Osteoblast (primary cell): Measurements from ENCODE around the gene TMOD3. TPM values are rescaled to one million over a fixed set of nuclear protein-coding genes. Genes with fewer than 3 reads are reported as not detected.

Experiments used
- DNase-seq: peaks from one replicate; pipeline ENCODE4 v3.0.0; 2011; ENCODE audit warnings: low spot score, mixed read lengths; ENCODE audit not compliant: insufficient read length; ENCODE audit errors: missing footprints
- H2AFZ ChIP-seq: 2 replicates; pipeline ENCODE4 v1.6.0; 2011; ENCODE audit warnings: mild to moderate bottlenecking, low read length
- H3K27ac ChIP-seq: 2 replicates; pipeline ENCODE4 v1.5.1; 2011; ENCODE audit warnings: mild to moderate bottlenecking, low read depth, low read length, moderate library complexity
- H3K27me3 ChIP-seq: 2 replicates; pipeline ENCODE4 v1.6.0; 2012; ENCODE audit warnings: mild to moderate bottlenecking, control low read depth, inconsistent platforms, low read length, moderate library complexity; ENCODE audit not compliant: insufficient read depth
- H3K36me3 ChIP-seq: 2 replicates; pipeline ENCODE4 v1.5.1; 2011; ENCODE audit warnings: mild to moderate bottlenecking, low read length, control low read depth, moderate library complexity; ENCODE audit not compliant: insufficient read depth
- H3K4me1 ChIP-seq: 2 replicates; pipeline ENCODE4 v1.5.1; 2011; ENCODE audit warnings: mild to moderate bottlenecking, low read length, control low read depth, moderate library complexity; ENCODE audit not compliant: insufficient read depth
- H3K4me2 ChIP-seq: 2 replicates; pipeline ENCODE4 v1.6.0; 2011; ENCODE audit warnings: mild to moderate bottlenecking, low read length; ENCODE audit not compliant: insufficient read depth
- H3K4me3 ChIP-seq: fragments of 200-600 bp; sonication (generic); 3 replicates; pipeline ENCODE4 v1.5.1; 2012; ENCODE audit warnings: mild to moderate bottlenecking, low read length, inconsistent platforms; ENCODE audit not compliant: insufficient read depth
- H3K79me2 ChIP-seq: 2 replicates; pipeline ENCODE4 v1.6.0; 2012; ENCODE audit warnings: mild to moderate bottlenecking, low read length, control low read depth, inconsistent platforms; ENCODE audit not compliant: insufficient read depth
- H3K9me3 ChIP-seq: 2 replicates; pipeline ENCODE4 v1.5.1; 2011; ENCODE audit warnings: low read depth, low read length, control low read depth
- H4K20me1 ChIP-seq: 2 replicates; pipeline ENCODE4 v1.6.0; 2012; ENCODE audit warnings: mild to moderate bottlenecking, low read length, control low read depth; ENCODE audit not compliant: insufficient read depth
- total RNA-seq: library from RNA; depleted of rRNA; stranded (reverse); fragments of >200 nt; gene quantifications from 2 replicates; pipeline ENCODE4 v1.2.3, GENCODE V29; 2012
- TF ChIP-seq, protein P1 (sequence below): IDR thresholded peaks from 2 replicates; pipeline ENCODE4 v1.5.1; 2011; ENCODE audit warnings: mild to moderate bottlenecking, low read depth, low read length, moderate library complexity; ENCODE audit errors: extremely low read depth

TMOD3 gene
- total RNA-seq, 1 donor, result 44.5 TPM

DNA sequence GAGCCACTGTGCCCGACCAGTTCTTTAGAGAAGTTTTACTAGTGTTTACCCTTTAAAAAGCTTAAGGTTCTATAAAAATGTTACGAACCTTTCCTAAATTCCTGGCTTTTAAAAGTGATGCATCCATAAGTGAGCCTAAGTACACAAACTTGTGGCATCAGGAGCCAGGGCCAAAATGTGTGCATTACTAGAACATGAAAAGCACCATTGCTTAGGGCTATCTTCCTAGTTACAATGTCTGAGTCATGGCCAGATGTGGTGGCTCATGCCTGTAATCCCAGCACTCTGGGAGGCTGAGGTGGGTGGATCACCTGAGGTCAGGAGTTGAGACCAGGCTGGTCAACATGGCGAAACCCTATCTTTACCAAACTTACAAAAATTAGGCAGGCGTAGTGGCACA is 102.2 kb downstream of the TMOD3 start:
- no peaks in the 10 kb centered on the region for H3K4me1 ChIP-seq
- peaks cover 29% of the 10 kb centered on the region for H3K36me3 ChIP-seq
- no peaks in the 10 kb centered on the region for H3K27me3 ChIP-seq
- H3K4me3 ChIP-seq, result no peak overlapping the region
- DNase-seq, result no peak
- H3K4me2 ChIP-seq, result no peak overlapping the region
- no peak overlapping the region for H2AFZ ChIP-seq
- no peaks in the 10 kb centered on the region for H4K20me1 ChIP-seq
- H3K9me3 ChIP-seq, result no peaks in the 10 kb centered on the region
- H3K79me2 ChIP-seq, result no peaks in the 10 kb centered on the region
- no peak overlapping the region for H3K27ac ChIP-seq
- TF ChIP-seq, protein P1, sequence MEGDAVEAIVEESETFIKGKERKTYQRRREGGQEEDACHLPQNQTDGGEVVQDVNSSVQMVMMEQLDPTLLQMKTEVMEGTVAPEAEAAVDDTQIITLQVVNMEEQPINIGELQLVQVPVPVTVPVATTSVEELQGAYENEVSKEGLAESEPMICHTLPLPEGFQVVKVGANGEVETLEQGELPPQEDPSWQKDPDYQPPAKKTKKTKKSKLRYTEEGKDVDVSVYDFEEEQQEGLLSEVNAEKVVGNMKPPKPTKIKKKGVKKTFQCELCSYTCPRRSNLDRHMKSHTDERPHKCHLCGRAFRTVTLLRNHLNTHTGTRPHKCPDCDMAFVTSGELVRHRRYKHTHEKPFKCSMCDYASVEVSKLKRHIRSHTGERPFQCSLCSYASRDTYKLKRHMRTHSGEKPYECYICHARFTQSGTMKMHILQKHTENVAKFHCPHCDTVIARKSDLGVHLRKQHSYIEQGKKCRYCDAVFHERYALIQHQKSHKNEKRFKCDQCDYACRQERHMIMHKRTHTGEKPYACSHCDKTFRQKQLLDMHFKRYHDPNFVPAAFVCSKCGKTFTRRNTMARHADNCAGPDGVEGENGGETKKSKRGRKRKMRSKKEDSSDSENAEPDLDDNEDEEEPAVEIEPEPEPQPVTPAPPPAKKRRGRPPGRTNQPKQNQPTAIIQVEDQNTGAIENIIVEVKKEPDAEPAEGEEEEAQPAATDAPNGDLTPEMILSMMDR, result no peak

DNA sequence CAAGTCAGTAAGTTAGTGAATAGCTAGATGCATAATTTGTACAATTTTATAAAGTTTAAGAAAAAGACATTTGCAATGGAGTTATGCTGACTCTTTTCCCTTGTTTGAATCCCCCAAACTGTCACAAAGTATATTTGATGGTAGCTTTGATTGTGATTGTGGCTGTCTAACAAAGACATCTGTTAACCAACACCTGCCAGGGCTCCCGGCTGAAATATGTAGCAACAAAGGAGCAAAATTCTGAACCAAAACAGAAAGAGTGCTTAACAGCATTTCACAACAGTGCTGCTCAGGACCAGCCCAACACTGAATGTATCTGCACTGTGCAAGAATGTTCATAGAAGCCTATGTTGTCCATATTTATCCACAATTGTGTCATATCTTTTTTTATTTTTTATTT is 102.7 kb downstream of the TMOD3 start:
- no peaks in the 10 kb centered on the region for H3K27me3 ChIP-seq
- no peak overlapping the region for H3K4me3 ChIP-seq
- H3K36me3 ChIP-seq, result peaks cover 30% of the 10 kb centered on the region
- no peaks in the 10 kb centered on the region for H4K20me1 ChIP-seq
- no peaks in the 10 kb centered on the region for H3K4me1 ChIP-seq
- H3K4me2 ChIP-seq, result no peak overlapping the region
- no peak overlapping the region for H2AFZ ChIP-seq
- no peaks in the 10 kb centered on the region for H3K9me3 ChIP-seq
- H3K79me2 ChIP-seq, result no peaks in the 10 kb centered on the region
- H3K27ac ChIP-seq, result no peak overlapping the region
- TF ChIP-seq, protein P1, result no peak
- no peak for DNase-seq

DNA sequence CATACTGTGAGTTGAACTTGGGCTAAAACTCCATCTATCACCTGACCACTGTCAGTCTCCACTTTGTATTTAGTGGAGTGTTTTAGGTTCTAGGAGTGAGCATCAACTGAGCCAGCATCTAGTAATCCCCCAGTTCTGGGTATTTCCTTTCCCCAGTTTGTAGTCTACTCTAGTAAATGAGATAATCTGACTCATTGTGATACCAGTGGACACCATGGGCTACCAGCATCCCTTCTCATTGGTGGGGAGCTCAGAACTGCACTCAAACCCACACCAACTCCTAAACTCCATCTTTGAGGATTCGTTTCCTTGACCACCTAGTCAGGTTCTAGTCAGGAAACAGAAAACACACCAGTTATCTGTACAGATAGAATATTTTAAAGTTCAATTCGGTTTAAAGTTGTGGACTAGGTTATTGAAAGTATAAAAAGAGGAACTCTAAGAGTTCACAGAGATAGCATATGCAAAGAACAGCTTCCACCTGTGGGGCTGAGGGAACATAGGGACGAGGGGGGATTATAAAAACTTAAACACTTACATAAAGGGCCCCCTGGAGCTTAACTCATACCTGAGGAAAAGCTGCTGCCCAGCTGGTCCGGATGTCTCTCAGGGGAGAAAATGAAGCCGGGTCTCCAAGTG is 106.1 kb downstream of the TMOD3 start:
- H2AFZ ChIP-seq, result no peak overlapping the region
- TF ChIP-seq, protein P1, result no peak
- DNase-seq, result peak; percentile 52
- no peaks in the 10 kb centered on the region for H3K27me3 ChIP-seq
- peaks cover 30% of the 10 kb centered on the region for H3K36me3 ChIP-seq
- no peaks in the 10 kb centered on the region for H3K9me3 ChIP-seq
- H3K79me2 ChIP-seq, result no peaks in the 10 kb centered on the region
- no peaks in the 10 kb centered on the region for H3K4me1 ChIP-seq
- H3K27ac ChIP-seq, result no peak overlapping the region
- no peaks in the 10 kb centered on the region for H4K20me1 ChIP-seq
- no peak overlapping the region for H3K4me2 ChIP-seq
- H3K4me3 ChIP-seq, result no peak overlapping the region

DNA sequence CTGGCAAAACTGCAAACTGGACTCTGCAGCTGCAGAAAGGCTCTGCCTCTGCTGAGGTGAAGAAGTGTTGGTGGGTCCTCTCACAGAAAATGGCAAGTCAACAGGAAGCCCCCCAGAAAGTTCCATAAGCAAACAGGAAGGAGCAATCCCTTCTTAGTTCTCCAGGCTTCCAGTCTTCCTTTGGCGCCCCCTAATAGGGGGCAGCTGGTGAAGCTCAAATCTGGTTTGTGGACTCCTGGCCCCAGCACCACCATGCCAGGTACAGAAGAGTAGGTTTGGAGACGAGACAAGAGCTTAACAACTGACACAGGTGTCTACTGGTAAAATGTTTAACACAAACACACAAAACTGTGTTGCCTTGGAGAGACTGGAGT is 106.6 kb downstream of the TMOD3 start:
- no peak overlapping the region for H3K4me2 ChIP-seq
- H3K36me3 ChIP-seq, result peaks cover 30% of the 10 kb centered on the region
- no peak for DNase-seq
- no peaks in the 10 kb centered on the region for H3K79me2 ChIP-seq
- H4K20me1 ChIP-seq, result no peaks in the 10 kb centered on the region
- H2AFZ ChIP-seq, result no peak overlapping the region
- TF ChIP-seq, protein P1, result no peak
- H3K9me3 ChIP-seq, result no peaks in the 10 kb centered on the region
- H3K27me3 ChIP-seq, result no peaks in the 10 kb centered on the region
- H3K4me1 ChIP-seq, result no peaks in the 10 kb centered on the region
- H3K4me3 ChIP-seq, result no peak overlapping the region
- no peak overlapping the region for H3K27ac ChIP-seq
